H1 (cell line): ENCODE results near the gene JAKMIP1. TPM values are rescaled to one million over a fixed set of nuclear protein-coding genes. Genes with fewer than 3 reads are reported as not detected.

ENCODE experiments used
- BCL11A ChIP-seq, 2 experiments: IDR thresholded peaks; one replicate each; pipeline ENCODE4 v1.6.1; 2011; ENCODE audit warnings: low read depth in 2 of 2, low read length in 2 of 2, mild to moderate bottlenecking in 2 of 2
- BRCA1 ChIP-seq: IDR thresholded peaks from 2 replicates; pipeline ENCODE4 v1.6.1; 2012; ENCODE audit warnings: low read depth, low read length, improper control_type of control experiment
- CBX5 ChIP-seq: fragments of 300-800, 300-1000 bp; sonication (generic); IDR thresholded peaks from 2 replicates; pipeline ENCODE4 v1.7.1; 2016; ENCODE audit warnings: antibody characterized with exemption, low read length, low read depth
- CBX8 ChIP-seq: fragments of 300-800, 300-1000 bp; sonication (generic); IDR thresholded peaks from 2 replicates; pipeline ENCODE4 v1.7.1; 2016; ENCODE audit warnings: low read depth, low read length, borderline replicate concordance
- CREB1 ChIP-seq: IDR thresholded peaks from 2 replicates; pipeline ENCODE4 v1.6.1; 2012; ENCODE audit warnings: inconsistent platforms
- CTBP2 ChIP-seq: IDR thresholded peaks from 2 replicates; pipeline ENCODE4 v1.7.0; 2011; ENCODE audit warnings: borderline replicate concordance, mild to moderate bottlenecking, moderate library complexity, mixed read lengths, low read length; ENCODE audit not compliant: insufficient read depth, insufficient read length
- CTCF ChIP-seq, 3 experiments: IDR thresholded peaks; 1 replicate in 2 of 3; 2 replicates in 1 of 3; pipeline versions ENCODE4 v1.5.1 to v1.6.1; 2011; ENCODE audit warnings: low read length in 3 of 3, mild to moderate bottlenecking in 3 of 3, inconsistent platforms in 2 of 3, low read depth in 1 of 3, moderate library complexity in 1 of 3; ENCODE audit not compliant: insufficient read depth in 1 of 3; ENCODE audit errors: control extremely low read depth in 1 of 3
- EZH2 ChIP-seq: fragments of 200-600 bp; sonication (generic); IDR thresholded peaks from 2 replicates; pipeline ENCODE4 v1.7.1; 2012; ENCODE audit warnings: low read depth, mild to moderate bottlenecking, moderate library complexity, low read length, inconsistent platforms; ENCODE audit not compliant: severe bottlenecking
- GABPA ChIP-seq: IDR thresholded peaks from 2 replicates; pipeline ENCODE4 v1.6.1; 2011; ENCODE audit warnings: mild to moderate bottlenecking, low read length, moderate library complexity, borderline replicate concordance; ENCODE audit not compliant: insufficient read depth
- HDAC2 ChIP-seq, 2 experiments: fragments of 300-600 bp in 1 of 2; sonication (generic) in 1 of 2; IDR thresholded peaks; 2 replicates each; pipeline ENCODE4 v1.6.1; 2011 to 2012; ENCODE audit warnings: low read depth in 2 of 2, low read length in 2 of 2, mild to moderate bottlenecking in 2 of 2, moderate library complexity in 2 of 2, borderline replicate concordance in 1 of 2, inconsistent platforms in 1 of 2
- KDM4A ChIP-seq: IDR thresholded peaks from one replicate; pipeline ENCODE4 v1.7.1; 2012; ENCODE audit warnings: low read depth, mild to moderate bottlenecking, moderate library complexity, low read length, inconsistent platforms; ENCODE audit not compliant: severe bottlenecking
- NRF1 ChIP-seq: IDR thresholded peaks from 2 replicates; pipeline ENCODE4 v1.6.1; 2011; ENCODE audit warnings: mild to moderate bottlenecking, low read depth, low read length, improper control_type of control experiment
- PHF8 ChIP-seq: fragments of 200-600 bp; sonication (generic); conservative IDR thresholded peaks from 2 replicates; pipeline ENCODE4 v1.7.1; 2012; ENCODE audit warnings: low read depth, mild to moderate bottlenecking, inconsistent platforms, low read length, moderate library complexity
- POLR2A ChIP-seq, 2 experiments: IDR thresholded peaks; 1 replicate in 1 of 2; 2 replicates in 1 of 2; pipeline ENCODE4 v1.6.1; 2011; ENCODE audit warnings: low read depth in 2 of 2, low read length in 2 of 2, mild to moderate bottlenecking in 2 of 2; ENCODE audit errors: control extremely low read depth in 1 of 2
- RXRA ChIP-seq: IDR thresholded peaks from 2 replicates; pipeline ENCODE4 v1.6.1; 2011; ENCODE audit warnings: low read depth, mild to moderate bottlenecking, low read length, moderate library complexity; ENCODE audit not compliant: insufficient read depth
- SAP30 ChIP-seq: fragments of 300-600 bp; sonication (generic); IDR thresholded peaks from 2 replicates; pipeline ENCODE4 v1.7.1; 2012; ENCODE audit warnings: low read length, moderate library complexity, mild to moderate bottlenecking, inconsistent platforms; ENCODE audit not compliant: insufficient read depth, insufficient replicate concordance
- TCF12 ChIP-seq: IDR thresholded peaks from 2 replicates; pipeline ENCODE4 v1.6.1; 2011; ENCODE audit warnings: low read depth, mild to moderate bottlenecking, low read length
- TEAD4 ChIP-seq: IDR thresholded peaks from 2 replicates; pipeline ENCODE4 v1.6.1; 2012; ENCODE audit warnings: low read depth, low read length, inconsistent platforms, mixed read lengths
- polyA plus RNA-seq, 7 experiments: library from polyadenylated mRNA; depleted of rRNA in 3 of 7; stranded (reverse) in 5 of 7; unstranded in 2 of 7; fragments of >200 nt in 5 of 7; fragments of 200-250 nt in 2 of 7; gene quantifications; 1 replicate in 5 of 7; 2 replicates in 1 of 7; 4 replicates in 1 of 7; pipeline versions ENCODE4 v1.2.1 to v1.2.3, GENCODE V29; 2011 to 2013; ENCODE audit warnings: missing spikeins in 2 of 7, mixed read lengths in 2 of 7
- total RNA-seq: library from RNA; stranded (reverse); fragmentation: NEBNext Ultra II Directional; extraction: Animal tissue kit (Norgen Biotek cat#: 25700); gene quantifications from 2 replicates; pipeline ENCODE4 v1.2.1, GENCODE V29; 2021

Gene JAKMIP1
- total and polyA plus RNA-seq, 2 of the 8 experiments (the other 6 are each of a cell fraction or from before 2014, with no cell fraction given) = 2.5 to 4.4 TPM

- TF ChIP-seq EZH2 = no peak
- TF ChIP-seq TCF12 = 0 out of 2 replicates have a peak, but pooled peaks have one; percentile 4
- TF ChIP-seq BCL11A (IDR thresholded peaks at IDR 0.05; ENCODE audit: low read depth in 2 of 2, low read length in 2 of 2) = no peak
- TF ChIP-seq TEAD4 = peak; percentile 73; the same call in 1 of the 2 replicates
- peak in 2 of 3 experiments; percentile 79 to 87; a peak in 3 of 4 replicates for TF ChIP-seq CTCF (IDR thresholded peaks at IDR 0.05; ENCODE audit: control extremely low read depth in 1 of 3, insufficient read depth in 1 of 3, low read depth in 1 of 3, low read length in 3 of 3)
- no peak for TF ChIP-seq POLR2A (IDR thresholded peaks at IDR 0.05; ENCODE audit: control extremely low read depth in 1 of 2, low read depth in 2 of 2, low read length in 2 of 2)
- no peak for TF ChIP-seq KDM4A
- no peak for TF ChIP-seq GABPA
- no peak; the same call in 1 of the 2 replicates for TF ChIP-seq CREB1
- TF ChIP-seq NRF1 = no peak
- no peak for TF ChIP-seq PHF8
- no peak for TF ChIP-seq SAP30
- no peak for TF ChIP-seq CBX5
- peak; percentile 29 for TF ChIP-seq CTBP2
- TF ChIP-seq HDAC2 (IDR thresholded peaks at IDR 0.05; ENCODE audit: borderline replicate concordance in 1 of 2, low read depth in 2 of 2, low read length in 2 of 2) = no peak
- TF ChIP-seq CBX8 = no peak
- no peak for TF ChIP-seq BRCA1
- TF ChIP-seq RXRA = no peak
Measured at GRCh38 chr4:6019316-6020263, 180.8 kb downstream of the JAKMIP1 start (continued).
